Smooth muscle cell of the brain vasculature (primary cell): ENCODE measurements around the gene PRR9.

Experiments used
- DNase-seq: peaks from one replicate; pipeline ENCODE4 v3.0.0-alpha.2; 2012; ENCODE audit warnings: low read depth, low spot score

The PRR9 gene

DNA sequence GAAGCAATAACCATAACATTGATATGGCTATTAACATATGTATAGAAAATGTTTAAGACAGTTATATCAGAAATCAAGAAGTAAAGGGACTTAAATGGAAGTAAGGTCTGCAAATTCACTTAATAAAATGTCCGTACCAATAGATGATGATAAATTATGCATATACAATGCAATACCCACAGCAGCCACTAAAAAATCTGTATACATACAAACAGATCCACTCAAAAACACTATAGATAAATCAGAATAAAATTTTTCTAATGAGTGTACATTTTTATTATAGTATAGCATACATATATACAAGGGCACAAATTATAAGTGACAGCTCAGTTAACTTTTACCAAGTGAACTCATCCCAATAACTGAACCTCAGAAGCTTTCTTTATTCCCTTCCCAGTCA lies 48.1 kb downstream of the PRR9 start:
- DNase-seq: no peak
